Lung (tissue), 12 donors: ENCODE measurements around the gene ZFAND6. TPM values are rescaled to one million over a fixed set of nuclear protein-coding genes. Genes with fewer than 3 reads are reported as not detected.

Experiments
- ATAC-seq: fragments of 200-7000 bp; cut with Tn5 transposase; one replicate; pipeline ENCODE4 v1.9.1; 2020; ENCODE audit warnings: moderate number of reproducible peaks; ENCODE audit not compliant: insufficient read depth, low FRiP score
- DNase-seq, 3 donors: peaks; one replicate each; pipeline ENCODE4 v3.0.0-alpha.2; 2013 to 2017
- H3K27ac ChIP-seq, 2 donors: one replicate each; pipeline ENCODE4 v1.5.1; 2013; ENCODE audit warnings: mild to moderate bottlenecking in 2 of 2, moderate library complexity in 2 of 2, control low read depth in 1 of 2, inconsistent platforms in 1 of 2, low read depth in 1 of 2, low read length in 1 of 2
- H3K27me3 ChIP-seq, 3 donors: one replicate each; pipeline ENCODE4 v1.5.1; 2013; ENCODE audit warnings: low read length in 2 of 3; ENCODE audit not compliant: control insufficient read depth in 3 of 3, insufficient read depth in 3 of 3
- H3K36me3 ChIP-seq, 4 donors: one replicate each; pipeline ENCODE4 v1.5.1; 2013; ENCODE audit warnings: low read length in 4 of 4, mild to moderate bottlenecking in 1 of 4, moderate library complexity in 1 of 4; ENCODE audit not compliant: control insufficient read depth in 4 of 4, insufficient read depth in 4 of 4
- H3K4me1 ChIP-seq, 5 donors: one replicate each; pipeline ENCODE4 v1.5.1; 2013; ENCODE audit warnings: low read length in 5 of 5, mild to moderate bottlenecking in 2 of 5, moderate library complexity in 1 of 5; ENCODE audit not compliant: control insufficient read depth in 5 of 5, insufficient read depth in 5 of 5
- H3K4me3 ChIP-seq: one replicate; pipeline ENCODE4 v1.5.1; 2013; ENCODE audit warnings: mild to moderate bottlenecking, control low read depth, moderate library complexity
- H3K9ac ChIP-seq, 2 donors: one replicate each; pipeline ENCODE4 v1.5.1; 2013; ENCODE audit warnings: low read length in 2 of 2, control low read depth in 1 of 2; ENCODE audit not compliant: insufficient read depth in 1 of 2
- H3K9me3 ChIP-seq, 4 donors: one replicate each; pipeline ENCODE4 v1.5.1; 2013; ENCODE audit warnings: low read length in 3 of 4, mild to moderate bottlenecking in 1 of 4, moderate library complexity in 1 of 4; ENCODE audit not compliant: control insufficient read depth in 4 of 4, insufficient read depth in 3 of 4
- CTCF ChIP-seq: IDR thresholded peaks from 2 replicates; pipeline ENCODE4 v1.5.1; 2012; ENCODE audit warnings: mild to moderate bottlenecking; ENCODE audit errors: control extremely low read depth, extremely low read depth
- WGBS, 2 donors: extraction: QIAGEN DNeasy Blood & Tissue Kit; methylation state at CpG; one replicate each; pipeline ENCODE4 v1.1.7; 2013; 5-methylcytosine and 5-hydroxymethylcytosine counted together
- polyA plus RNA-seq, 2 donors: library from polyadenylated mRNA; stranded (reverse); fragments of 200-250 nt; gene quantifications; one replicate each; pipeline ENCODE4 v1.2.1, GENCODE V29; 2013
- total RNA-seq, 2 donors: library from RNA; depleted of rRNA in 1 of 2; stranded (reverse); fragments of >200 nt in 1 of 2; gene quantifications; one replicate each; pipeline ENCODE4 v1.2.1, GENCODE V29; 2014 to 2021
- donor health status: control.
- donor health status: control.
- donor health status: Bipolar disorder and iron deficiency.
- donor health status: healthy.
- donor health status: DM: yes; HTN: yes; CAD: no.

ZFAND6 gene
- total and polyA plus RNA-seq, 4 donors: 49.6 to 160 (median 81.4) TPM

GRCh38 chr15:80184554-80184953 is 125.1 kb downstream of the ZFAND6 start:
- Histone ChIP-seq H3K9me3 (no peaks in the 10 kb centered on the region), H3K36me3 (peaks cover 11 to 43% (median 41%) of the 10 kb centered on the region in 4 donors), H3K9ac (no peak overlapping the region), H3K4me3 (no peak overlapping the region), H3K27me3 (no peaks in the 10 kb centered on the region), H3K4me1 (peaks cover 0 to 15% (median 13%) of the 10 kb centered on the region in 5 donors), H3K27ac (no peak overlapping the region)
- TF ChIP-seq CTCF: no peak
- DNase-seq: no peak
- no peak for ATAC-seq
- 91 to 92% methylated on average over 7 of the region's 7 CpGs for WGBS, 2 donors

- WGBS, 2 donors: 98% methylated on average over 2 of the region's 2 CpGs
- no peak for TF ChIP-seq CTCF
- no peak overlapping the region for H3K27ac ChIP-seq
- H3K36me3 ChIP-seq: peaks cover 11 to 43% (median 38%) of the 10 kb centered on the region in 4 donors
- DNase-seq (no peak), ATAC-seq (no peak)
- no peaks in the 10 kb centered on the region for H3K9me3 ChIP-seq
- H3K27me3 ChIP-seq: no peaks in the 10 kb centered on the region
- H3K4me3 ChIP-seq: no peak overlapping the region
- H3K4me1 ChIP-seq: peaks cover 0 to 15% (median 13%) of the 10 kb centered on the region in 5 donors
- no peak overlapping the region for H3K9ac ChIP-seq
Observed at GRCh38 chr15:80185152-80185551, 125.7 kb downstream of the ZFAND6 start.

- WGBS, 2 donors: 95 to 97% methylated on average over 7 of the region's 7 CpGs
- Histone ChIP-seq H3K27ac (no peak overlapping the region), H3K4me1 (peaks cover 0 to 15% (median 13%) of the 10 kb centered on the region in 5 donors), H3K9me3 (no peaks in the 10 kb centered on the region), H3K4me3 (no peak overlapping the region), H3K27me3 (no peaks in the 10 kb centered on the region), H3K9ac (no peak overlapping the region), H3K36me3 (peaks cover 11 to 41% (median 33%) of the 10 kb centered on the region in 4 donors)
- DNase-seq (no peak), ATAC-seq (no peak)
- no peak for TF ChIP-seq CTCF
Observed at GRCh38 chr15:80186066-80186465, 126.6 kb downstream of the ZFAND6 start.

- 97 to 98% methylated on average over 1 of the region's 1 CpG for WGBS, 2 donors
- H3K4me1 ChIP-seq: peaks cover 0 to 15% (median 13%) of the 10 kb centered on the region in 5 donors
- no peaks in the 10 kb centered on the region for H3K27me3 ChIP-seq
- H3K36me3 ChIP-seq: peaks cover 11 to 36% (median 31%) of the 10 kb centered on the region in 4 donors
- ATAC-seq (no peak), DNase-seq (no peak)
- no peak overlapping the region for H3K27ac ChIP-seq
- no peak overlapping the region for H3K4me3 ChIP-seq
- no peak for TF ChIP-seq CTCF
- no peak overlapping the region for H3K9ac ChIP-seq
- no peaks in the 10 kb centered on the region for H3K9me3 ChIP-seq
Observed at GRCh38 chr15:80186597-80186996, 127.1 kb downstream of the ZFAND6 start.
